ENCODE data around the gene CLTC. TPM values are rescaled to one million over a fixed set of nuclear protein-coding genes. Genes with fewer than 3 reads are reported as not detected.

CLTC gene
- total RNA-seq, 1 experiment from 2014 or later = 254 TPM

GRCh38 chr17:59600169-59600568 lies 19.5 kb upstream of the CLTC start:
- H3K4me2 ChIP-seq (ENCODE audit: insufficient read depth, insufficient read length, low read length) = no peak overlapping the region
- Mint-ChIP-seq H3K9me3 (no peaks in the 10 kb centered on the region), H3K4me1 (peaks cover 3 to 7% of the 10 kb centered on the region in 2 experiments; a peak in 3 of 4 replicates), H3K27ac (no peak overlapping the region), H3K27me3 (ENCODE audit: low read depth) (no peaks in the 10 kb centered on the region), H3K4me3 (no peak overlapping the region), H3K36me3 (ENCODE audit: insufficient read depth in 1 of 3, low read depth in 3 of 3) (peaks cover 6 to 40% (median 35%) of the 10 kb centered on the region in 3 experiments)
- no peak overlapping the region for H3K9ac ChIP-seq (ENCODE audit: extremely low read depth, insufficient read length, low read length)
- H3K9me3 ChIP-seq (ENCODE audit: control insufficient read depth, low read depth, low read length) = no peaks in the 10 kb centered on the region
- no peaks in the 10 kb centered on the region for H3K79me2 ChIP-seq (ENCODE audit: insufficient read depth, low read length)
- no peak overlapping the region for H4K5ac ChIP-seq (ENCODE audit: insufficient read length, low read depth, low read length)
- no peaks in the 10 kb centered on the region for H3K27me3 ChIP-seq (ENCODE audit: insufficient read depth, low read length)
- H3K79me1 ChIP-seq (ENCODE audit: insufficient read depth, low read depth, low read length, poor library complexity, severe bottlenecking) = no peaks in the 10 kb centered on the region
- H3K18ac ChIP-seq (ENCODE audit: insufficient read length, low read depth, low read length) = no peak overlapping the region
- no peaks in the 10 kb centered on the region for H3K23me2 ChIP-seq (ENCODE audit: insufficient read length, low read depth, low read length, poor library complexity, severe bottlenecking)
- DNase-seq = no peak
- H3T11ph ChIP-seq (ENCODE audit: low read length) = no peak overlapping the region
- no peak overlapping the region for H3K27ac ChIP-seq (ENCODE audit: insufficient read length, low read depth, low read length)
- H4K20me1 ChIP-seq (ENCODE audit: control insufficient read depth, insufficient read depth, insufficient read length) = no peaks in the 10 kb centered on the region
- H2BK12ac ChIP-seq (ENCODE audit: insufficient read length, low read depth, low read length) = no peak overlapping the region
- no peak overlapping the region for H3K4ac ChIP-seq (ENCODE audit: low read depth, low read length)
- no peak overlapping the region for H2BK120ac ChIP-seq (ENCODE audit: low read depth, low read length, poor library complexity, severe bottlenecking)
- no peak overlapping the region for H2BK15ac ChIP-seq (ENCODE audit: low read depth, low read length)
- H3K56ac ChIP-seq (ENCODE audit: insufficient read length, low read depth, low read length) = no peak overlapping the region
- no peak overlapping the region for H2AK5ac ChIP-seq (ENCODE audit: insufficient read length, low read length)
- H2BK20ac ChIP-seq (ENCODE audit: low read depth, low read length, poor library complexity, severe bottlenecking) = no peak overlapping the region
- TF ChIP-seq CTCF (conservative IDR thresholded peaks at IDR 0.05) = no peak
- H4K91ac ChIP-seq (ENCODE audit: insufficient read length, low read depth, low read length) = no peak overlapping the region
- H3K4me1 ChIP-seq (ENCODE audit: insufficient read depth, low read length) = no peaks in the 10 kb centered on the region
- H3K23ac ChIP-seq (ENCODE audit: insufficient read length, low read depth, low read length) = no peak overlapping the region
- H2AFZ ChIP-seq (ENCODE audit: low read length) = no peak overlapping the region
- H4K8ac ChIP-seq (replicated peaks; ENCODE audit: insufficient read length, low read depth, low read length) = no peak overlapping the region
- no peak overlapping the region for H3K14ac ChIP-seq (ENCODE audit: insufficient read depth, low read length)
- H2BK5ac ChIP-seq (ENCODE audit: insufficient read length, low read length) = no peak overlapping the region

Data from H9 (cell line).